RWPE1 (cell line): ENCODE results near the gene RPUSD3.

Source experiments
- CTCF ChIA-PET: fragments of 350-600 bp; sonication (Branson Sonifier 250); formaldehyde crosslinking; extraction: SDS; loops from one replicate; lab custom pipeline; 2021; lab: Yijun Ruan, JAX
- POLR2A ChIA-PET: fragments of 400-600 bp; formaldehyde crosslinking; extraction: SDS; loops from one replicate; lab custom pipeline; 2020; ENCODE audit warnings: antibody characterized with exemption; ENCODE audit not compliant: low non-redundant PET; lab: Yijun Ruan, JAX
- DNase-seq: peaks from one replicate; pipeline ENCODE4 v3.0.0; 2012; ENCODE audit warnings: low spot score
- H3K27ac ChIP-seq: fragments of 450-650 bp; 2 replicates; pipeline ENCODE4 v1.5.1; 2017
- CTCF ChIP-seq: fragments of 450-650 bp; conservative IDR thresholded peaks from 2 replicates; pipeline ENCODE4 v1.5.1; 2017; ENCODE audit warnings: low read depth, mild to moderate bottlenecking

RPUSD3 gene

GRCh38 chr3:9846931-9847488 lies 3.2 kb upstream of the RPUSD3 start:
- no peak for DNase-seq
- CTCF ChIA-PET: interaction anchor here (0.5 kb wide), 1 partner anchor 497 kb away, joined by 4 read pairs; no protein-coding TSS in a partner anchor
- POLR2A ChIA-PET: interaction anchor here (0.7 kb wide), 1 partner anchor 304 kb away, joined by 3 read pairs; no protein-coding TSS in a partner anchor
- no peak for TF ChIP-seq CTCF
- H3K27ac ChIP-seq: no peak overlapping the region

DNA sequence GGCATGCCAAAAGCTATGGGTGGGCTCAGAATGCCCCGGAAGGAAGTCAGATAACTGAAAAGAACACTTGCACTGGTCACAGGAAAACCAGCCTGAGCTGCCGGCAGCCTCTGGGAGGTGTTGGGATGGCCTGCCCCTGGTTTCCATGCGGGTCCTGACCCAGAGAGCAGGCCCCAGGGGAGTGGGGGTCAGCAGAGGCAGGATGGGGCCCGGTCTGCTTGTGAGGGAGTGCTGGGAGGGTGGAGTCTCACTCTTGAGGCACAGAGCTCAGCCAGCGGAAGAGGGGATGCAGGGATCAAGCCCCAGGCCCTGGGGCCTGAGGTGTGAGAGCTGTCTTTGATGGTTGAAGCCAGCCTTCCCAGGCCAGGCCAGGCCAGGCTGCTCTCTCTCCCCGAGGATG lies 2.4 kb upstream of the RPUSD3 start:
- CTCF ChIA-PET: no interaction called here
- POLR2A ChIA-PET: interaction anchor here (0.7 kb wide), 1 partner anchor 305 kb away, joined by 3 read pairs; no protein-coding TSS in a partner anchor

DNA sequence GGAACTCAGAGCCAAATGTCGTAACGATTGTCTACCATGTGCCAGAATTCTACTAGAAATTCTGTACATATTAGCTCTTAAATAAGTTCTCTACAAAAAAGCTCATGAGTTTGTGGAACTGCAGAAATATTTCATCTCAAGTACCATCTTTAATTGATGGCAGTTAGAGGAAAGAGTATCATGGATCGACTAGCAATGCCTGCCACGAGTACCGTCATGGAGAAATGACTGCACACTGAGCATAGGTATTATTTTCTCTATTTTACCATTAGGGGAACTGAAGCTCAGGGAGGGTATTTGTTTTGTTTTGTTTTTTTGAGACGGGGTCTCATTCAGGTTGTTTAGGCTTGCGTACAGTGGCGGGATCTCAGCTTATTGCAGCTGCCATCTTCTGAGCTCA lies 2.8 kb downstream of the RPUSD3 start:
- POLR2A ChIA-PET: no interaction called here
- TF ChIP-seq CTCF: no peak
- CTCF ChIA-PET: interaction anchor here (1.0 kb wide), 1 partner anchor 91 kb away, joined by 3 read pairs; no protein-coding TSS in a partner anchor
- DNase-seq: no peak
- 0 out of 2 replicates have a peak overlapping the region, but pooled peaks have one; percentile 7 for H3K27ac ChIP-seq

More for the DNA sequence above, 2.4 kb upstream of the RPUSD3 start:
- H3K27ac ChIP-seq: no peak overlapping the region
- no peak for DNase-seq
- no peak for TF ChIP-seq CTCF

DNA sequence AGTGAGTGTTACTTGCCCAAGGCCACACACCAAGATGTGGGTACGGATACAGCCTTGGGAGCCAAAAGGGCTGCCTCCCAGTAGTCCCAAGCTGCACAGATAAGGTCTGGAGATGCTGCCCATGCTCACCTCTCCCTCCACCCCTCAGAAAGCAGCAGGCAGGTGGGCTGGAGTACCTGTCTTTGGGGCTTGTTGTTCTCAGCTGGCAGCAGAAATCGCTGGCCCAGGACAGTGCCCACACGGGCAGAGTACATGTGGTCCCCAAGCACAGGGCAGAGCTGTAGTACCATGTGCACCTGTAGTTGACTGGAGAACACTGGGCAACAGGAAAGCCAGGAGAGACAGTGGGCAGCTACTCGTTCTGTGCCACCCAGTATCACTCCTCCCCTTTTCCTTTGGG lies 5.0 kb downstream of the RPUSD3 start:
- POLR2A ChIA-PET: interaction anchor here (0.7 kb wide), 1 partner anchor 95 kb away, joined by 3 read pairs; the partner anchor contains the start of gene CRELD1
- CTCF ChIA-PET: interaction anchor here (0.6 to 1.7 kb wide), 3 partner anchors 108 to 278 kb away, joined by 3 to 5 read pairs (median 4); no protein-coding TSS in a partner anchor

GRCh38 chr3:9837701-9838582 lies 5.9 kb downstream of the RPUSD3 start:
- peak overlapping the region; percentile 11; the same call in 1 of the 2 replicates for H3K27ac ChIP-seq
- CTCF ChIA-PET: interaction anchor here (0.6 to 1.7 kb wide), 2 partner anchors 19 to 109 kb away, joined by 3 to 5 read pairs; no protein-coding TSS in a partner anchor
- DNase-seq: no peak
- TF ChIP-seq CTCF: no peak
- POLR2A ChIA-PET: interaction anchor here (0.7 kb wide), 1 partner anchor 95 kb away, joined by 3 read pairs; the partner anchor contains the start of gene CRELD1

More for the DNA sequence above, 5.0 kb downstream of the RPUSD3 start:
- DNase-seq: no peak
- TF ChIP-seq CTCF: no peak
- H3K27ac ChIP-seq: peak overlapping the region; percentile 6; the same call in 1 of the 2 replicates
